Epithelial cell of prostate (primary cell): ENCODE measurements around the gene NTNG1.
"Not testable (repeated sequence)": the region's sequence is repeated elsewhere in the genome, so short reads cannot be mapped to it uniquely, and the experiment has no call there.

Experiments
- DNase-seq: peaks from one replicate; pipeline ENCODE4 v3.0.0-alpha.2; 2011; ENCODE audit warnings: low read depth, low spot score
- H3K27ac ChIP-seq: fragments of 450-650 bp; 2 replicates; pipeline ENCODE4 v1.5.1; 2017; ENCODE audit warnings: mild to moderate bottlenecking

Gene NTNG1

DNA sequence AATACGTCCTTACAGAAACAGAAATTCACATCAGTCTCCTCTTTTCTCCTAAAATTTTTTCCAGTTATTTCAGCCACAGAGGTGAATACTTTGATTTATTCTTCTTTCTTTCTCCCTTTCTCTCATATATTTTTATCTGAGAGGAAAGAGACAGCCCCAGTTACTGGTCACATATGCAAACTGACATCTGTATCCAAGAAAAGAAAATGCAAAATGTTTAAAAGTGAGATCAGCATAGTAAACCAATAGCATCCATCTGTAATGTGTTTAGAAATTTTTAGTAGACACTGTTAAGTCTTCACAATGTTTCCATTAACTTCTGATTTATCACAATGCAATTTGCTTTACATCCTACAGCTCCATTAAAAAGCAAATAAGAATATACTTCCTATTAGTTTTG is 53.5 kb downstream of the NTNG1 start:
- no peak overlapping the region for H3K27ac ChIP-seq
- no peak for DNase-seq

DNA sequence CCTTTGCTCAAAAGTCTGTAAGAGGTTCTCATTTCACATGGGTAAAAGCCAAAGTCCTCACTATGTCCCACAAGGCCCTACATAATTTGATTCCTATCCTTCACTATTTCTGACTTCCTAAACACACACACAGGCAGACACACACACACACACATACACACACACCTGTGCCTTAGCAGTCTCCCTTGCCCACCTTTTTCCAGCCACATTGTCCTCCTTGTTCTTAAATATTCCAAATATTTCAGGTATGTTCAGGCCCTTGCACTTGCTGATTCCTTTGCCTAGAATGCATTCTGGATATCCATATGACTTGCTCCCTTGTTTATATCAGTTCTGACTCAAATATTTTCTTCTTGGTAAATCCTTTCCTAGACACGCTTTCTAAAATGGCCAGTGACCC is 54.6 kb downstream of the NTNG1 start:
- H3K27ac ChIP-seq = no peak overlapping the region
- DNase-seq = no peak

DNA sequence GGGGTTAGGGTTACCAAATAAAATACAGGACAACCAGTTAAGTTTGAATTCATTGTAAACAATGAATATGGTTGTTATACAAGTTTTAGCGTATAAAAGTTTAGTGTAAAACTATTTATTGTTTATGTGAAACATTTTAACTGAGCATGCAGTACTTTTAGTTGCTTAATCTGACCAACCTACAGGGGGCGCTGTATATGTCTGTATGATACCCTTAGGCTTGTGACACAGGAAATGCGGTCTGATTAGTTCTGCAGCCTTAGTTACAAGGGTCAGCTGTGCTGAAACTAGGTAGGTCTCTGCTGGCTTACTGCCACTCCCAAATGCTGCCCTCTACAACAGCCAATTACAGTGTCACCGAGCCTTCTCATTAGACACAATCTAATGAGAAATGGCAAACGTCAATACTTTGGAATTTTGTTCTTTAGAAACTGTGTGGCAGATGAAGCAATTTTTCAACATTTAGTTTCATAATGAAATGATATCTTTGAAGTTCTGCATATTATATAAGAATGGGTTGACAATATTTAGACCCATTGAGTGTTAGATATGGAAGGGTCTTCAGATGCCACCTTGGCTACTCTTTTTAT is 56.2 kb downstream of the NTNG1 start:
- DNase-seq = no peak
- H3K27ac ChIP-seq = no peak overlapping the region

DNA sequence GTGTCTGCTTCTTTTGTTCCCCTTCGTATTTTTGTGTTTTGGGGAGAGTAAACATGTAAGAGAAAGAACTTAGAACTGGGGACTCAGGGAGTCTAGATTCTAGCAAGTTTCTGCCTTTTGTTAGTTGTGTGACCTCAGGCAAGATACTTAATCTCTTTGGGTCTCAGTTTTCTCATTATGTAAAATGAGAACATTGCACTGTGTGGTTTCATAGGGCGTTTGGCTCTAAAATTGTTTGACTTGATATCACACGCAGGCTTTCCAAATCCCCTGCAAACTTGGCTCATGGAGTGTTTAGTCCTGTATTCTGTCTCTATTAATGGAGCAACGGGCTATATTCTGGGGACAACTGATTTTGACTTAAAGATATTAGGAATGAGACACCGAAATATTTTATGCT is 57.7 kb downstream of the NTNG1 start:
- no peak overlapping the region for H3K27ac ChIP-seq
- DNase-seq = no peak

DNA sequence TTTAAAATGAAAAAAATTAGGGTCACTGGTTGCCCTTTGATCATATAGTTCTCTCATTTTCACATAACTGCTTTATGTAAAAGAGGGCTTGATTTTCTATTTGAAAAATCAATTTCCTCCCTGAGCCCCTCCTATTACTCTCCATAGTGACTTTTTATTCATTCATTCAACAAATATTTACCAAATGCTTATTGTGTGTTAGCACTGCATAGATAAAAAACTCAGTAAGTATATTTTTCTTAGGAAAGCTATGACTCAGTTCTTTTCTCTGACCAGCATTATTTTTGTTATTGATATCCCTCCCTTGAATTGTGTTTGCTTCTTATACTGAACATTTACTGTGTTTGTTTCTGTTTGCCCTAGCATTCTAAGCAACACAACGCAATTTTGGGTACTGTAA is 59.8 kb downstream of the NTNG1 start:
- no peak for DNase-seq
- no peak overlapping the region for H3K27ac ChIP-seq

DNA sequence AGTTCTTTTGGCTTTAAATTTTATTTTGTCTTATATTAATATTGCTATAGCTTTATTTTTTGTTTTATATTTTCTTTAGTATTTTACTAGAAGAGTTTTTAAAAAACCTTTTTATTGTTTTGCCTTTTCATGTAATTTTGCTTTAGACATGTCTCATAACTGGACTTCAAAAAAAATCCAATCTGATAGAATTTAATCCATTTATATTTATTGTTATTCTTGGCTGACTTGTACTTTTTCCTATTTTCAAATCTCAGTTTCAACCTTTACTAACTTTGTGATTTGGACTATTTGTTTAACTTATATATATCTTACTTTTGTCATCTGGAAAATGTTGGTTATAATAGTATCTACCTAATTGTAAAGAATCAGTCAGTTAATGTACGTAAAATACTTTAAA is 61.2 kb downstream of the NTNG1 start:
- no peak for DNase-seq
- H3K27ac ChIP-seq = no peak overlapping the region

DNA sequence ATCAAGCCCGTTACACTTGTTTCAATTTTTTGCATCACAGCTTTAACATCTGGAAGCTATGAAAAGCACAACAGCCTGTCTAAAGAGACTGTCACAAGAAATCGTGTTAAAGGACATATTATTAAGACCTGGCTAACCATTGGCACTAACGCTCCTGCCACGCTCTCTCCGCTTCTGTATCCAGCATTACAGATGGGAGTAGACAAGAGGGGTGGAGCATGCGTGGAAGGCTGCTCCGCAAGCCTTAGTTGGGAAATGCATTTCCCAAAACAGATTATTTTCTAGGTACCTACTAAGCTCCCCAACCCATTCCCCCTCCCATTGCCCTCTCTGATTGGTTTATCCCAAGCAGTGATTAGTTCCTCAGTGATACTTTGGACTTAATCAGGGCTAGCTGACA is 72.4 kb downstream of the NTNG1 start:
- H3K27ac ChIP-seq = no peak overlapping the region
- DNase-seq = no peak

DNA sequence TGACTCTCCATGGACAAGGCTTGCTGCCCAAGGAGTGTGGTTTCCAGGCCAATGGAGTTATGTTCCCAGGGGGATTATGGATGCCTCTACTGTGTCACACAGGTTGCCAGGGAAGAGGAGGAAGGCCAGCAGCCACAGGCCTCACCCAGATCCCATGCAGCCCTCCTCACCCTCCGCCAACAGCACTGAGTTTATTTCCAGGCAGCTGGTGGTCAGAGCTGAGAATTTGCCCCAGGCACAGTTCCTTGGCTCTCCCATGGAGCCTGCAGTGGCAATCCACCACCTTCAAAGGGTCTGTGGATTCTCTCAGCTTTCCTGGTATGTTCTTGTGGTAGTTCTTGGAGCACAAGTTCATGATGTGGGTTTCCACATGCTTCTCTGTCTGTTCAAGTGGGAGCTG is 79.2 kb downstream of the NTNG1 start:
- H3K27ac ChIP-seq = no peak overlapping the region
- DNase-seq = no peak

DNA sequence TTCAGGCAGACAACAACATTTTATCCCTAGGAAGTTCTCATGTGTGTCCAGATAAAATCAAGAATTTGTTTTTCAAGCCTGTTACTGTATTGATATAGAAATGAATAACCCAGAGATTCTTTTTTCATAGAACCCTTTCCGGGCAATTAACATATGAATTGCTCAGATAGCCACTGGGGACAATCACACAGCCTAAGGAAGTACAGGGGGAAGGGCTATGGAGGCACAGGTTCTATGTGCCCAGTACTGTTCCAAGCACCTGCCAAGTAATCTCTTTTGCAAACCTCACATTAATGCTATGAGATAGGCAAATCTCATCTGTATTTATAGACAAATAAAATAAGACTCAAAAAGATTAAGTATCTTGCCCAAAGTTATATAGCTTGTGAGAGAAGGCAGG is 84.9 kb downstream of the NTNG1 start:
- no peak for DNase-seq
- H3K27ac ChIP-seq = no peak overlapping the region

DNA sequence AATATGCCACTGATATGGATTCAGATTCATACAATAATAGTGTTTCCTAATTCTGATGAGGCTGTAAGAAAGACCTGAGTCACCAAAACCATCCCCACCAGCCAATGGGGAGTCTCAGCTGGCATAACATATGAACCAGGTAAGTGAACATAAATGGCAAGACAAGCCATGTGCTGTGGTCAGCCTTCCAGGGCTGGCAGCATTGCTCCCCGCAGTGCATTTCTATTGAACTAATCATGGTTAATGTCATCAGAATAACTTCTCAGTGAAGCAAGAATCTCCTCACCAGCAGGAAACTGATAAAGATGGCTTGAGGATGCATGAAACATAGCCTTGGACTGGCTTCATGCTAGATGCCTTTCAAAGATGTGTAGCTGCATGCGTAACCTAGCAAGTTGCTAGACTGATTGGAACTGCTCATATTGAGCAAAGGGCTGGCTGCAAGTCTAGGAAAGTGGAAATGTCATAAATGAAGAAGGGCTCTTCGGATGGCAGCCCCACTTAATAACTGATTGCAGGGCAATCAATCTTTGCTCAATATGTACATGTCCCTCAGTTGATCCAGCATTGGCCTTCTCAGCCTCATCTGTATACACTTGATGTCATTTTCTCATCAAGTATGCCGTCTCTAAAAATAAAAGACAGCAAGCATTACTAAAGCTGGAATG is 88.0 kb downstream of the NTNG1 start:
- peak; percentile 76 for DNase-seq
- peak overlapping the region; percentile 47 for H3K27ac ChIP-seq

DNA sequence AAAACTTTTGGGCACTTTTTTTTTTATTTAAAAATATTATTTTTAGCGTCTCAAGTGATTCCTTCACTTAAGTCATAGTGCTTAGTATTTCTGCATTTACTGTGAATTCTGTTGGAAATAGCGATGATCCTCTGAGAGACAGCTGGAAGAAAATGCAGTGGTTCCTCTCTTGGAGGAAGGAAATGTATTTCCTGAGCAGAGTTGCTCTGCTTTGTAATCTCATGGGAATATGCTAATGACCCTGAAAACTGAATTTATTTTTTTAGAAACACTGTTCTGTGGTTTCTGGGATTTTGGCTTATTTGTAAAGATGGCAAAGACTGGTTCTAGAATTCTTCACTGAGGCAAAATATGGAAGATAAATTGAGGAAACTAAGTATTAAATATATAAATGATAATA is 88.9 kb downstream of the NTNG1 start:
- no peak overlapping the region for H3K27ac ChIP-seq
- no peak for DNase-seq

DNA sequence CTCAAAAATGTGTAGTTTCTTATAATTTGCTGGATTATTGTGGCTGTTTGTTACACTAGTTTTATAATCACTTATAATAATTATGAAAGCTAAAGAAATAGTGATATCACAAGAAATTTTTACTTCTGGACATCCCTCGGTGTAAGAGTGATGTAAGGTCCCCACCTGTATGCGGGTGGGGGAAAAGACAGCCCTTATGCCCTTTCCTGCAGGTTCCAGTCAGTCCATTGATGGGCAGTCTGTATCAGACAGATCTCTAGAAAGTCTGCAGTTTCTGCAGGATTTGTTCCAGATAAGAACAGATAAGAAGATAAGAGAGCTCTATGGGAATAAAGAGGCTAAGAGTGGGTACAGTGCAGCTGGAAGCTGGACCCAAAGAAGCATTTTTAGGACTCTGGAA is 89.3 kb downstream of the NTNG1 start:
- H3K27ac ChIP-seq = no peak overlapping the region
- no peak for DNase-seq

DNA sequence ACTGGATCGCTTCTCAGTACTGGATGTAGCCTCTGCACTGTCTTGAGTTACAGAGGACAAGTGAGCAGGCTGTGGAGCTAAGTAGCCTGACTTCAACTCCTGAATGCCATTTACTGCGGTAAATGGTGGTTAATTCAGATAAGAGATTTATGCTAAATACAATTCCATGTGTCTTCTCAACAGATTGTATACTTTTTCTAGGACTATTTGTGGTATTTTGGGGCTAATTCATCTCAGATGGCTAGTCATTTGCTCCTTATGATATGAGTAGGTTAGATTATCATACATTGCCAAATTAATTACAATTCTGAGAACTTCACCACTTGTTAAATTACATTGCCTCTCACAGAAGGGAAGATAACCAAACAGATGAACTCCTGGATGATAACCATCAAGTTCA is 90.5 kb downstream of the NTNG1 start:
- no peak overlapping the region for H3K27ac ChIP-seq
- no peak for DNase-seq

DNA sequence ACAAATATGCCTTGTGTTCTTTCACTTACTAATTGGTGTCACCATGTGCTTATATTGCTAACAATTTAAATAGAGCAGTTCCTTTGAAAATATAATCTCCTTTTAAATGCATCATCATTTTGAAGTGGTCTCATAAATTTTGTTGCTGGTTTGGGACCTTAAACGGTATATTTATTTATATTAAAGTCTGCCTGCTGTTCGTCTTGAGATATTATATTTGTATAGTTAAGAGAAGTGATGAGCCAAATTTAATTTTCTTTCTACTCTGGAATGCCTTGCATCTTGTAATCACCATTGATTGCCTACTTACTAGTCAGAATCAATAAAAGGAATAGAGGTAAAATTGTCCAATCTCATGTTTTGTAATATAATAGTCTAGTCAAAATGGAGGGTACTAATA is 91.6 kb downstream of the NTNG1 start:
- no peak for DNase-seq
- H3K27ac ChIP-seq = no peak overlapping the region

DNA sequence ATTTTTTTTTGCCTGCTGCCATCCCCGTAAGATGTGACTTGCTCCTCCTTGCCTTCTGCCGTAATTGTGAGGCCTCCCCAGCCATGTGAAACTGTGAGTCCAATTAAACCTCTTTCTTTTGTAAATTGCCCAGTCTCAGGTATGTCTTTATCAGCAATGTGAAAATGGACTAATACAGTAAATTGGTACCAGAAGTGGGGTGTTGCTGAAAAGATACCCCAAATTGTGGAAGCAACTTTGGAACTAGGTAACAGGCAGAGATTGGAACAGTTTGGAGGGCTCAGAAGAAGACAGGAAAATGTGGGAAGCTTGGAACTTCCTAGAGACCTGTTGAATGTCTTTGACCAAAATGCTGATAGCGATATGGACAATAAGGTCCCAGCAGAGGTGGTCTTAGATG is 95.9 kb downstream of the NTNG1 start:
- not testable (repeated sequence) for DNase-seq, H3K27ac ChIP-seq

DNA sequence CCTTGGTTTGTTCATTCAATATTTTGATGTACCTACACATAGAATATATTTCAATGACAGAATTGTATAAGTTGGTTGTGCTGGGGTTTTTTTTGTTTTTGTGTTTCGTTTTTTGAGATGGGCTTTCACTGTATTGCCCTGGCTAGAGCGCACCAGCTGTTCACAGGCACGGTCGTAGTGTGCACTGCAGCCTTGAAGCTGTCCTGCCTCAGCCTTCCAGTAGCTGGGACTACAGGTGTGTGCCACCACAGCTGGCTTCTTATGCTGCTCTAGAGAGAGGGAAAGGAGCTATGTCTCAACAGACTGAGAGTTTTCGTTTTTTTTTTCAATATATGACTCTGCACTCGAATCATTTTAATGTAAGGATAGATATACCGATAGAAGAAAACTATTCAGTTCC is 102.6 kb downstream of the NTNG1 start:
- no peak for DNase-seq
- no peak overlapping the region for H3K27ac ChIP-seq

DNA sequence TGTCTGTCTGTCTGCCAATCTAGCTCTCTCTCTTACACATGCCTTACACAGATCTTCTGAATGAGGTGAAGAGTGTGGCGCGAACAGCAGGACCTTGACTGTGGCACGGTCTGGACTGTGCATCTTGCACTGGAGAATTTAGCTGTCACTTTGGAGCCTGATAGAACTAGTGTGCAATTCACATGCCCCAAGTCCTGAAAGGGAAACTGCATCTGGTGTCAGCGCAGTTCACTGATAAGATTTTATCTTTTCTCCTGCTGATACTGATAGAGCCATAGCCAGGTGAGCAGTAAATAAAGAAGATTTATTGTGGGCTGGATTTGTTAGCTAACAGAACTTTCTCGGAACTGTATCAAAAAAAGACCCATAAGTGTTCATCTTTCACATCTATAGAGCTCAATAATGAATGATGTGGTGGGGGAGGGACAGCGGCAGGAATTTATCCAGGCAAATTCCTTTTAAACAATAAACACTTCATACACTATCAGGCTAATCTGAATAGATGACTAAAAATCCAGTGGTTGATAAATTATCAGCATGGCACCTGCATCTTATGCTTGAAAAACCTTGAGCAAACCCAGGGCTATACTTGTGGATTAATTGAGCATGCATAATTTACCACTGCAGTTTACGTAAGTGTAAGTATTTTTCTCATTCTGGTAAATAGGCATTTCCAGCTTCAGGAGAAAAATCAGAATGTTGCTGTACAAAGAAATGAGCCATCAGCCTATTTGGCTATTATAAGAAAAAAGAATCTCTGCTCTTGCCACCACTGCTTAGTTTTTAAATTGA is 104.1 kb downstream of the NTNG1 start:
- DNase-seq = no peak
- H3K27ac ChIP-seq = no peak overlapping the region

DNA sequence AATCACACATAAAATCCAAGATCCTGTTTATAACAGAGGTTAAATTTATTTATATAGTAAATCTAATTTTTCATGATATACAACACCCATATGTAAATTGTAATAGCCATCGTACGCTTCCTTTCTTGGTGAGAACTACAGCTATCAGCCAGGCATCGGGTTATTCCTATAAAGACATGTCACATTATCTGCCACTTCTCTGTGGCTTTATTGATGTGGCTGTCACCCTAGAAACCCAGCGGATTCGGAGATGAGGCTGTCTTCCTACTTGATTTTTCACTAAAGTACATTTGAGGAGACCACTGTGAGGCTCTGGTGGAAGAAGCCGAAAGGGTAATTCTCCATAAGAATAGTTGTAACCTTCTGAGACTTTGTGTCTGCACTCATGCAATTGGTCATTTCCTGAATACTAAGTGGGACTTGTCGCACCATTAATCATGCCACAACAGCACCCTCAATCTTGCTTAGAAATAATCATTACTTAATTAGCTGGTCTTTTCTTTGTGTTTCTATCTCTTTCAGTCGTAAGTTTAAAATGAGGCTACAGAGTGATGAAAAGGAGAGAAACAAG is 106.0 kb downstream of the NTNG1 start:
- no peak for DNase-seq
- no peak overlapping the region for H3K27ac ChIP-seq

DNA sequence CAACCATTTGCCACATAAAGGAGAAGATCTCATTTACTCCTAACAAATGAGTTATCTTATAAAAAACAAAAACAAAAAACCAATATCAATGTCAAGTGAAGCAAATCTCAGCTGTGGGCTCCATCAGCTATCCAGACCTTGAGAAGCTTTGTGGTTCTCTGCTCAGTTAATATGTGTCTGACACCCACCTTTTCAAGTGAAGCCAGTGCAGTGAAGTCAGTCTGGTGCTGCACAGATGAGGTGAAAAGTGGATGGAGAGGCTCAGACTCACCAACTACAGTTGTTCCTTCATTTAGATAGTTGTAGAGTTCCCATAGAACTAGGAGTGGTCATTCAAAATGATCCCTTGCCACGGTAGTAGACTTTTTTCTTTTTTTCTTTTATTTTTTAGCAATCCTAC is 106.8 kb downstream of the NTNG1 start:
- no peak overlapping the region for H3K27ac ChIP-seq
- DNase-seq = no peak

DNA sequence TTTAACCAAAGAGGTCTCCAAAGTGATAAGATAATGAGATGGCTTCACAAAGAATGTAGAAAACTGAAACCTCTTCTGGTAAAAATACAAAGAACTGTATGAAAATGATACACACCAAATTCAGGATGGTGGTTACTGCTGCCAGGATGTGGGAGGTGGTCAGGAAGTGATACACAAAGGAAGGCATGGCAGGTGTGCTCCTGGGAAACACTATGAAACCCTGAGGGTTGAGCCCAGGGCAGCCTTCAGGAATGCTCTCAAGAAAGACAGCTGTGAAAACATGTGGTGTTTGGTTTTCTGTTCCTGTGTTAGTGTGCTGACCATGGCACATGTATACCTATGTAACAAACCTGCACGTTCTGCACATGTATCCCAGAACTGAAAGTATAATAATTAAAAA is 109.3 kb downstream of the NTNG1 start:
- peak overlapping the region; percentile 68 for H3K27ac ChIP-seq
- peak; percentile 16 for DNase-seq

DNA sequence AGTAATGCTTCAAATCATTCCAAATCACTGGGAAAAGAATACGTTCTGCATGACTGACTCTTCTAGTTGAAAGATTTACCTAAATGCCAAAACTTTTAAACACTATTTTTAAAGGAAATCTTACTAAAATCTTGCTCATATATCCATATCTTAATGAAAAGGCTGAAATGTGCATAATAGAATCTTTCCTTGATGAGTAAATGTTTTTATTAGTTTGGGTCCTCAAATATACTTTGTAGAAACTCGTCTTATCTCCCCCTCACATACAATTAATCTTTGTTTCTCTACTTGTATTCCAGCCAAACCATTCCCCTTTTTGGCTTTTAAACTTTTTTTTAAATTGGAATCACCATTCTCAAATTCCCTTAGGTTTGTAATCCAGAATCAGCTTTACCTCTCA is 110.2 kb downstream of the NTNG1 start:
- DNase-seq = no peak
- no peak overlapping the region for H3K27ac ChIP-seq
